ENCODE data around the gene SPPL2B.

Gene SPPL2B

GRCh38 chr19:2356036-2356646 lies 27.7 kb downstream of the SPPL2B start:
- no peak for DNase-seq

DNA sequence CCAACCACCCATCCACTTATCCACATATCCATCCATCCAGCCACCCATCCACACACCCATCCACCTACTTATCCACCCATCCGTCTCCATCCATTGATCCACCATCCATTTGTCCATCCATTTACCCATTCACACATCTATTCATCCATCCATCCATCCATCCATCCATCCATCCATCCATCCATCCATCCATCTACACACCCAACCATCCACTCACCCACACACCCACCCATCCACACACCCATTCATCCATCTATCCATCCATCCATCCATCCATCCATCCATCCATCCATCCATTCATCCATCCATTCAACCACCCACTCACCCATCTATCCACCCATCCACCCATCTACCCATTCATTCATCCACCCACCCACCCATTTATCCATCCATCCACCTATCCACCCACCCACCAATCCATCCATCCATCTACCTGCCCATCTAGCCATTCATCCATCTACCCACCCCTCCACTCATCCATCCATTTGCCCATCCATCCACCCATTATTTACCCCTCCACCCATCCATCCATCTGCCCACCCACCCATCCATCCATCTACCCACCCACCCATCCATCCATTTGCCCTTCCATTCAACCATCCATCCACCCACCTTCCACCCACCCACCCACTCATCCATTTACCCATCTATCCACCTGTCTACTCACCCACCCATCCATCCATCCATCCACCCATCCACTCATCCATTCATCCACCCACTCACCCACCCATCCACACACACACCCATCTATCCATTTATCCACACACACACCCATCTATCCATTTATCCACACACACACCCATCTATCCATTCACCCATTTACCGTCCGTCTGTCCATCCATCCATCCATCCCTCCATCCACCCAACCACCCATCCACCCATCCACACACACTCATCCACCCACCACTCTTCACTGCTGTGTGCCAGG lies 29.1 kb downstream of the SPPL2B start:
- DNase-seq, result no peak

DNA sequence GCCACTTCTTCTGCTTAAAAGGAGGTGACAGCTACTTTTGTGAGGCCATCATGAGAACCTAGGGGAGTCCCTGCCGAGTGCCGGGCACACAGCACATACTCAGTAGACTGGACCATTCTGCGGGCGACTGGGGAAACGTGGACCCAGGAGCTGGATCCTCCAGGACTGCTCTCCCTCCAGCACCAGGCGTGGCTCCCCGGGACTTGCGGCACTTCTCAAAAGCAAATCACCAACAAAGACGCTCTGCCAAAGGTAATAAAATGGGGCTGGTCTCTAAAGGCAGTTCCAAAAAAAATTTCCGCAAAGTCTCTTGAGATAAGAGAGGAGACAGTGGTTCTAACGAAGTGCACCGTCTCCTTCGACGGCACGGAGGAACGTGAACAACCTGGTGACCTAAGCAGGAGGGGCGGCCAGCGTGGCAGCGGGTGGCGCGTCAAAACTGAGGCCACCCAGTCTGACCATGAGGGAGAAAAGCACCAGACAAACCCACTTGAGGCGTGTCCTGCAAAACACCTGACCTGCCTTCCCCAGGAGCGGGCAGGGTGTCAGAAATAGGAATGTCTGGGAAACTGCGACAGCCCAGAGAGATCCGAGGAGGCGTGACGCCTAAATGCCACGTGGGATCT lies 30.2 kb downstream of the SPPL2B start:
- DNase-seq, result no peak

DNA sequence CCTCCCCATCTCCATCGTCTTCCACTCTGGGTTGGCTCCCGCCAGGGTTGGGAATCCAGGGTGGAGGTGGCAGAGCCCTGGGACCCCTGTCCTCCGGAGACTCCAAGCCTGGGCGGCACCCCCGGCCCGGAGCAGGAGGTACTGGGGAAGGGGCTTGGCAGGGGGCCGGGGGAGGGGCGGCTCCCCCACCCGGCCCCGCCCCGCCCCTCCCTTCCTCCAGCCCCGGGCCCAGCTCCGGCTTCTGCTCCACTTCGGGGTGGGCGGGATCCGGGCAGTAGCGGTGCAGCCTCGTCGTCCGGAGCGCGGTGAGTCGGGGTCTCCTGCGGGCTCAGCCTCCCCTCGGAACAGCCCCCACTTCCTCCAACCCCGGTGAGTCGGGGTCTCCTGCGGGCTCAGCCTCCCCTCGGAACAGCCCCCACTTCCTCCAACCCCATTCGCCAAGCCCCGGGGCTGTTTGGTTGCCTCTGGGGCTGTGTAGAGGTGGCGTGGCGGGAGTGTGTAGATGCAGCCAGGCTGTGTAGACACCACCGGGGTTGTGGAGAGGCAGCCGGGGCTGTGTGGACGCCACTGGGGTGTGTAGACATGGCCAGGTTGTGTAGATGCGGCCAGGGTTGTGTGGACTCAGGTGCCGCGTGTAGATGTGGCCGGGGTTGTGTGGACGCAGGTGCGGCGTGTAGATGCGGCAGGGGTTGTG lies 31.7 kb downstream of the SPPL2B start, which contains the start of gene TMPRSS9:
TMPRSS9 (plus strand) TSS at position 274 of the 694 bp plus-strand sequence. CDS start 29,521 bp downstream, outside the sequence.
- DNase-seq, result no peak

DNA sequence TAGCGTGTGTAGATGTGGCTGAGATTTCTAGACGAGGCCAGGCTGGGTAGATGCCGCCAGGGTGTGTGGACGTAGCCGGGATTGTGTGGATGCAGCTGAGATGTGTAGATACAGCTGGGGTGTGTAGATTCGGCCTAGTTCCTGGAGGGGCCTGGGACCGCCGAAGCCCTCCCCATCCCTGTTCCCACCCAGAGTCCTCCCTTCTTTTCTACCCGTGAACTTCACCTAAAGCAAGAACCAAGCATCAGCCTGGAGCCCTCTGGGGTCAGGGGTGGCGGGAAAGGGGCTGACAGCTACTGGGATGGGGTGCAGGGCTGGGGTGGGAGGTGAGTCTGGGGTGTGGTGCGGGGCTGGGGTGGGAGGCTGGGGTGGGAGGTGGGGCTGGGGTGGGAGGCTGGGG lies 32.3 kb downstream of the SPPL2B start:
- DNase-seq, result no peak

- DNase-seq, result no peak
Observed at GRCh38 chr19:2361246-2362045, 33.0 kb downstream of the SPPL2B start.

- DNase-seq, result no peak
Observed at GRCh38 chr19:2362046-2362969, 33.8 kb downstream of the SPPL2B start.

DNA sequence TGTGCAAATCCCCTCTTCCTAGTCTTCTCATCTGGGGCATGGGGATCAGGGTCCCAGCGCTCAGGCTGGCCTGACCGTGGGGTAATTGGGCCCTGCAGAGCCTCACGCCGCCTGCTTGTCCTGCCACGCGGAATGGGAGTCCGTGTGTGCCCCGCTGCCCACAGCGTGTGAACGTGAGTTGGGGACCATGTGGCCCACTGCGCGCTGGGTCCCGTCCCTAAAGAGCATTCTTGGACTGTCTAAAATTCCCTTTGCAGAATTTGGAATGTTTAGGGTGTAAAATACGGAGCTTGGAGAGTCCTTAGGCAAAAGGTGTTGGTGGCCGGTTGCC lies 34.5 kb downstream of the SPPL2B start:
- DNase-seq, result no peak

DNA sequence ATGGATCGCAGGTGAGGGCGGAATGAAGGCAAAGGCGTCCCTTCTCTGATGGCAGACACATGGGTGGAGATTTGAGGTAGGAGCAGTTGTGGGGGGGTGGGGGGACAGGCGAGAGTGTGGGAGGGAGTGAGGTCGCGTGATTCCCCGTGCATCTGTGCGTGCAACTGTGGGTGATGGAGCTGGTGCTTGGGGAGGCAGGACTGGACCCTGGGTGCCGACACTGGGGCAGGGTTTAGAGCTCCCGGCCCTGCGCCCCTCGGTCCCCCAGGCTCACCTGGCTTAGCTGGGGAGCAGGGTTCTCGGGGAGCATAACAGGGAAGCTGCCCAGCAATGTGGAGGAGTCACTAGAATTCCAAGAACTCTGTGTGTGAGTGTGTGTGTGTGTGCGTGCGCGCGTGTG lies 34.9 kb downstream of the SPPL2B start:
- no peak for DNase-seq

- no peak for DNase-seq
Observed at GRCh38 chr19:2365201-2365970, 36.9 kb downstream of the SPPL2B start.

DNA sequence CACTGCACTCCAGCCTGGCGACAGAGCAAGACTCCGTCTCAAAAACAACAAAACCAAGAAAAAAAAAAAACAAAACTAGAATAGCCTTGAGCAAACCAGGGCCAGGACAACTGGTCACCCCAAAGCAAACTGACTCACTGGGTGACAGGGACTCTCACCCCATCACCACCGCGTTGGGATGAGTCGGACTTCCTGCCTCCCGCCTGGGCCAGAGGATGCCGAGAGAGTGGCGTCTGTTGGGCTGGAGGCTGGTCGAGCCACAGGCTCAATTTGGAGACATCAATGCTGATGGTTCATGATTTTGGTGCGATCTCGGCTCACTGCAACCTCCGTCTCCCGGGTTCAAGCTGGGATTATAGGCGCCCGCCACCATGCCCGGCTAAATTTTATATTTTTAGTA lies 43.2 kb downstream of the SPPL2B start:
- DNase-seq, result no peak

DNA sequence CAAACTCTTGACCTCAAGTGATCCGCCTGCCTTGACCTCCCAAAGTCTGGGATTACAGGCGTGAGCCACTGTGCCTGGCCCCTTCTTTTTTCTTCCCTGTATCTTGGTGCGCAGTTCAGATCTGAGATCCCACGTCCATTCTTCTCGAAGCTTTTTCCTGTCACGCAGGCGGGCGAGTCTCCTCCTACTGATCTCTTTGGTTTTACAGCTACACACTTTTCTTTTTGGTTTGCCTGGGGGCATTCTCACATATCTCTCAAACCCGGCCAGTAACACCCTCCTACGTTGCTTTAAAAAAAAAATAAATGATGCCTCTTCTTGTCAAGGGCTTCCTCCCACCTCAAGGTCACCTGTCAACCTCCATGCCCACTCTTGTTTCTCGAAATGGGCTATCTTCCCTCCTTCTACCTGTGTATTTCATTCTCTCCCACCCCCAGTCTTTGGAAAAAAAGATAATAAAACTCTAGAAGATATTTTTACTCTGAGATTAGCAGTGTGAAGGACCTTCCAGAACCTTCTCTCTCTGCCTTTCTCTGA lies 43.7 kb downstream of the SPPL2B start:
- no peak for DNase-seq

- DNase-seq, result no peak
Observed at GRCh38 chr19:2374808-2375207, 46.3 kb downstream of the SPPL2B start.

DNA sequence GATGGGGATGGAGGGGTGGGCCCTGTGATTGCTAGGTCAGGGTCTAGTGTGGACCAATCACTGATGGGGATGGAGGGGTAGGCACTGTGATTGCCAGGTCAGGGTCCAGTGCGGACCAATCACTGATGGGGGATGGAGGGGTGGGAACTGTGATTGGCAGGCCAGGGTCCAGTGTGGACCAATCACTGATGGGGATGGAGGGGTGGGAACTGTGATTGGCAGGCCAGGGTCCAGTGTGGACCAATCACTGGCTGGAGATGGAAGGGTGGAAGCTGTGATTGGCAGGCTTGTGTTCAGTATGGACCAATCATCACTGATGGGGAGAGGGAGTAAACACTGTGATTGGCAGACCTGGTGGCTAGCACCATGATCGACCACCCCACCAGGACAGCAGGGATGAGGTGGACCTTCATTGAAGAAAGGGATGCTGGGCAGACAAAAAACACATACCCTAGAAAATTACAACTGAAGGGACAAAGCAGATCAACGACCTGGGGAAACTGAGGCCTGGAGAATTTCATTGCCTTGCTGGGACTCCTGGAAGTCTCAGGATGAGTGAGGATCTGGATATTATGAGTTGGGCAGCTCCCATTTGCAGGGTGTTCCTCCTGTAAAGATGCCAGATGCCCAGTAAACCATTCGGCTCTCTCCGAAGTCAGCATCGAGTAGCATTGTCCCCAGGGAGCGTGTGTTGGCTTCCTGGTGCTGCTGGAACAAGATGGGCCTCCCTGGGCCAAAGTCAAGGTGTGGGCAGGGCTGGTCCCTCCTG lies 47.1 kb downstream of the SPPL2B start:
- no peak for DNase-seq

DNA sequence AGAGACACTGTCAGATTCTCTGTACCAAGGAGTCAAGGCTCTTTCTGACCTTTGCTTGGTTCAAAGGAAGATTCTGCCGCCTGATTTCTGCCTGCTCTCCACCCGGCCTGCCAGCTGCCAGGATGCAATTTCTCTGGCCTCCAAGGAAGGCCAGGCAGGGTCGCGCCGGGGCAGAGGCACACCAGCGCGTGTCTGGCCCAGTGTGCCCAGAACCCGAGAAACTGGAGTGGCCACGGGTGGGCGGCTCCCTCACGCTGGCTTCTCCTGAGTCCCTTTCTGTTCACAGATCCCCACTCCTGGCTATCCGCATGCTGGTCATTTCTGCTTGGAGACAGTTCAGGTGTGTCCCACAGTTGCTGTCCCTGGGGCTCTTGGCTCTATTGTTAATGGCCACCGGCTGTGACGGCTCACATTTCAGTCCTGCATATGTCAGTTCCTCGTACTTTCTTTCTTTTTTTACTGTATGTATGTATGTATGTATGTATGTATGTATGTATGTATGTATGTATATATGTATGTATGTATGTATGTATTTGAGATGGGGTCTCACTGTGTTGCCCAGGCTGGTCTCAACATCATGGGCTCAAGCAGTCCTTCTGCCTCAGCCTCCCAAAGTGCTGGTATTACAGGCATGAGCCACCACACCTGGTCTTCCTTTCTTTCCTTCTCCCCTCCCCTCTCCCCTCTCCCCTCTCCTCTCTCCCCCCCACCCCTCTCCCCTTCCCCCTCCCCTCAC lies 48.5 kb downstream of the SPPL2B start:
- no peak for DNase-seq

GRCh38 chr19:2380567-2380966 lies 52.1 kb downstream of the SPPL2B start:
- DNase-seq, result no peak

- DNase-seq, result no peak
Observed at GRCh38 chr19:2381148-2381820, 52.8 kb downstream of the SPPL2B start.
